Measurements from ENCODE around the gene LRIT1. TPM values are rescaled to one million over a fixed set of nuclear protein-coding genes. Genes with fewer than 3 reads are reported as not detected.

The LRIT1 gene
- polyA plus RNA-seq, 1 donor (not counting 4 experiments of a cell fraction or from before 2014, with no cell fraction given), result not detected

DNA sequence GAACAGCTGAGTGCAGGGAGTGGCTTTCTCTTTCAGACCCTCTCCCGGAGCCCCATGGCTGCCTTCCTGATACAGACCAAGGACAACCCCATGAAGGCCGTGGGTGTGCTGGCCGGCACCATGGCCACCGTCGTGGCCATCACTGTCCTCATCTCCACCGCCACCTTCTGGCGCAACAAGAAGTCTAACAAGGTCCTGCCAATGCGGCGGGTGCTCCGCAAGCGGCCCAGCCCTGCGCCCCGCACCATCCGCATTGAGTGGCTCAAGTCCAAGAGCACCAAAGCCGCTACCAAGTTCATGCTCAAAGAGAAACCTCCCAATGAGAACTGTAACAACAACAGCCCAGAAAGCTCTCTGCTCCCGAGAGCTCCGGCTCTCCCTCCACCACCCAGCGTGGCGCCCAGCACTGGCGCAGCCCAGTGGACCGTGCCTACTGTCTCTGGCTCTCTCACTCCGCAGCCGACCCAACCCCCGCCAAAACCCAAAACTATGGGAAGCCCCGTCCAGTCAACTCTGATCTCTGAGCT, 27.2 kb downstream of the LRIT1 start:
- Histone ChIP-seq H2AFZ (ENCODE audit: control insufficient read depth, low read length) (no peak overlapping the region), H3K79me2 (ENCODE audit: control insufficient read depth, insufficient read depth, low read length) (no peaks in the 10 kb centered on the region), H4K20me1 (ENCODE audit: control insufficient read depth, extremely low read depth, insufficient read depth, low read length) (no peaks in the 10 kb centered on the region), H3K9ac (ENCODE audit: control insufficient read depth, extremely low read depth, insufficient read depth, low read length) (no peak overlapping the region), H3K9me1 (ENCODE audit: control insufficient read depth, extremely low read depth, insufficient read depth, low read length) (no peaks in the 10 kb centered on the region), H3K4me3 (ENCODE audit: control insufficient read depth in 2 of 3, extremely low read depth in 1 of 3, insufficient read depth in 2 of 3, low read depth in 1 of 3, low read length in 3 of 3) (no peak overlapping the region), H3K9me3 (ENCODE audit: control insufficient read depth, low read depth, low read length) (no peaks in the 10 kb centered on the region), H3K36me3 (ENCODE audit: control insufficient read depth in 2 of 2, extremely low read depth in 1 of 2, insufficient read depth in 2 of 2, low read length in 2 of 2) (no peaks in the 10 kb centered on the region), H3K27me3 (ENCODE audit: control insufficient read depth, extremely low read depth, insufficient read depth, low read length) (no peaks in the 10 kb centered on the region), H3K27ac (ENCODE audit: control insufficient read depth, insufficient read depth, low read length) (no peak overlapping the region), H3K4me1 (ENCODE audit: control insufficient read depth, extremely low read depth, insufficient read depth, low read length) (no peaks in the 10 kb centered on the region), H3K4me2 (ENCODE audit: control insufficient read depth, extremely low read depth, insufficient read depth, low read depth, low read length) (no peak overlapping the region)
- no peak for DNase-seq (ENCODE audit: low read depth, low spot score)
- FAIRE-seq, result no peak
- TF ChIP-seq EZH2 (IDR thresholded peaks at IDR 0.05; ENCODE audit: low read length), result no peak
- TF ChIP-seq, protein P1, sequence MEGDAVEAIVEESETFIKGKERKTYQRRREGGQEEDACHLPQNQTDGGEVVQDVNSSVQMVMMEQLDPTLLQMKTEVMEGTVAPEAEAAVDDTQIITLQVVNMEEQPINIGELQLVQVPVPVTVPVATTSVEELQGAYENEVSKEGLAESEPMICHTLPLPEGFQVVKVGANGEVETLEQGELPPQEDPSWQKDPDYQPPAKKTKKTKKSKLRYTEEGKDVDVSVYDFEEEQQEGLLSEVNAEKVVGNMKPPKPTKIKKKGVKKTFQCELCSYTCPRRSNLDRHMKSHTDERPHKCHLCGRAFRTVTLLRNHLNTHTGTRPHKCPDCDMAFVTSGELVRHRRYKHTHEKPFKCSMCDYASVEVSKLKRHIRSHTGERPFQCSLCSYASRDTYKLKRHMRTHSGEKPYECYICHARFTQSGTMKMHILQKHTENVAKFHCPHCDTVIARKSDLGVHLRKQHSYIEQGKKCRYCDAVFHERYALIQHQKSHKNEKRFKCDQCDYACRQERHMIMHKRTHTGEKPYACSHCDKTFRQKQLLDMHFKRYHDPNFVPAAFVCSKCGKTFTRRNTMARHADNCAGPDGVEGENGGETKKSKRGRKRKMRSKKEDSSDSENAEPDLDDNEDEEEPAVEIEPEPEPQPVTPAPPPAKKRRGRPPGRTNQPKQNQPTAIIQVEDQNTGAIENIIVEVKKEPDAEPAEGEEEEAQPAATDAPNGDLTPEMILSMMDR (optimal IDR thresholded peaks at IDR 0.05 in 1 of 3, IDR thresholded peaks at IDR 0.05 in 1 of 3, conservative IDR thresholded peaks at IDR 0.05 in 1 of 3; ENCODE audit: extremely low read depth in 1 of 3, insufficient read depth in 2 of 3, low read length in 3 of 3), result no peak
- dilution Hi-C loops (cut with MboI; ENCODE audit: extremely low pct_ligation_motif_present, low sequenced_read_pairs), result no loop called here

DNA sequence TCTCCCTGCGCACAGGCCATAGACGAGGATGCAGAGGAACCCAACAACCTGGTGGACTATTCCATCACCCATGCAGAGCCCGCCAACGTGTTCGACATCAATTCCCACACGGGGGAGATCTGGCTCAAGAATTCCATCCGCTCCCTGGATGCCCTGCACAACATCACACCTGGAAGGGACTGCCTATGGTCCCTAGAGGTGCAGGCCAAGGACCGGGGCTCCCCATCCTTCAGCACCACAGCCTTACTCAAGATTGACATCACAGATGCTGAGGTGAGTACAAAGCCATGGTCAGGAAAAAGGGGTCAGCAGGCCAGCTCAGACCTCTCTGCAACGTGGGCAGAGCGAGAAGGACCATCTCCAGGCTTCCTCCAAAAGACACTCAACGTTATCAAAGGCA, 28.3 kb downstream of the LRIT1 start:
- FAIRE-seq, result no peak
- TF ChIP-seq, protein P1 (optimal IDR thresholded peaks at IDR 0.05 in 1 of 3, IDR thresholded peaks at IDR 0.05 in 1 of 3, conservative IDR thresholded peaks at IDR 0.05 in 1 of 3; ENCODE audit: extremely low read depth in 1 of 3, insufficient read depth in 2 of 3, low read length in 3 of 3), result no peak
- TF ChIP-seq EZH2 (IDR thresholded peaks at IDR 0.05; ENCODE audit: low read length), result no peak
- H3K9me1 ChIP-seq (ENCODE audit: control insufficient read depth, extremely low read depth, insufficient read depth, low read length), result no peaks in the 10 kb centered on the region
- no peak overlapping the region for H3K4me2 ChIP-seq (ENCODE audit: control insufficient read depth, extremely low read depth, insufficient read depth, low read depth, low read length)
- H3K36me3 ChIP-seq (ENCODE audit: control insufficient read depth in 2 of 2, extremely low read depth in 1 of 2, insufficient read depth in 2 of 2, low read length in 2 of 2), result no peaks in the 10 kb centered on the region
- no peaks in the 10 kb centered on the region for H4K20me1 ChIP-seq (ENCODE audit: control insufficient read depth, extremely low read depth, insufficient read depth, low read length)
- H2AFZ ChIP-seq (ENCODE audit: control insufficient read depth, low read length), result no peak overlapping the region
- dilution Hi-C loops (cut with MboI; ENCODE audit: extremely low pct_ligation_motif_present, low sequenced_read_pairs), result no loop called here
- H3K9me3 ChIP-seq (ENCODE audit: control insufficient read depth, low read depth, low read length), result no peaks in the 10 kb centered on the region
- H3K4me3 ChIP-seq (ENCODE audit: control insufficient read depth in 2 of 3, extremely low read depth in 1 of 3, insufficient read depth in 2 of 3, low read depth in 1 of 3, low read length in 3 of 3), result no peak overlapping the region
- H3K4me1 ChIP-seq (ENCODE audit: control insufficient read depth, extremely low read depth, insufficient read depth, low read length), result no peaks in the 10 kb centered on the region
- no peak for DNase-seq (ENCODE audit: low read depth, low spot score)
- H3K79me2 ChIP-seq (ENCODE audit: control insufficient read depth, insufficient read depth, low read length), result no peaks in the 10 kb centered on the region
- no peak overlapping the region for H3K27ac ChIP-seq (ENCODE audit: control insufficient read depth, insufficient read depth, low read length)
- no peak overlapping the region for H3K9ac ChIP-seq (ENCODE audit: control insufficient read depth, extremely low read depth, insufficient read depth, low read length)
- no peaks in the 10 kb centered on the region for H3K27me3 ChIP-seq (ENCODE audit: control insufficient read depth, extremely low read depth, insufficient read depth, low read length)
